Measurements from ENCODE around the gene SORCS2. TPM values are rescaled to one million over a fixed set of nuclear protein-coding genes. Genes with fewer than 3 reads are reported as not detected.

SORCS2 gene
- total and polyA plus RNA-seq, 4 donors = 2.2 to 7.7 (median 2.5) TPM

GRCh38 chr4:7786517-7786916 lies 594.2 kb downstream of the SORCS2 start:
- H3K27ac ChIP-seq (ENCODE audit: low read depth in 1 of 2, low read length in 1 of 2) = no peak overlapping the region
- no peaks in the 10 kb centered on the region for H3K9me3 ChIP-seq (ENCODE audit: control insufficient read depth in 4 of 4, insufficient read depth in 3 of 4, low read length in 3 of 4)
- ATAC-seq (ENCODE audit: insufficient read depth, low FRiP score) = no peak
- H3K4me3 ChIP-seq = no peak overlapping the region
- 94 to 95% methylated on average over 10 of the region's 10 CpGs for WGBS, 2 donors
- H3K4me1 ChIP-seq (ENCODE audit: control insufficient read depth in 5 of 5, insufficient read depth in 5 of 5, low read length in 5 of 5) = peaks cover 0 to 11% (median 4%) of the 10 kb centered on the region in 5 donors
- no peak overlapping the region for H3K9ac ChIP-seq (ENCODE audit: insufficient read depth in 1 of 2, low read length in 2 of 2)
- H3K27me3 ChIP-seq (ENCODE audit: control insufficient read depth in 3 of 3, insufficient read depth in 3 of 3, low read length in 2 of 3) = no peaks in the 10 kb centered on the region
- H3K36me3 ChIP-seq (ENCODE audit: control insufficient read depth in 4 of 4, insufficient read depth in 4 of 4, low read length in 4 of 4) = peaks cover 0 to 15% (median 4%) of the 10 kb centered on the region in 4 donors
- DNase-seq = no peak
- no peak for TF ChIP-seq CTCF (IDR thresholded peaks at IDR 0.05; ENCODE audit: control extremely low read depth, extremely low read depth)

- Histone ChIP-seq H3K9me3 (ENCODE audit: control insufficient read depth in 4 of 4, insufficient read depth in 3 of 4, low read length in 3 of 4) (no peaks in the 10 kb centered on the region), H3K4me3 (no peak overlapping the region), H3K9ac (ENCODE audit: insufficient read depth in 1 of 2, low read length in 2 of 2) (no peak overlapping the region), H3K27ac (ENCODE audit: low read depth in 1 of 2, low read length in 1 of 2) (no peak overlapping the region), H3K27me3 (ENCODE audit: control insufficient read depth in 3 of 3, insufficient read depth in 3 of 3, low read length in 2 of 3) (no peaks in the 10 kb centered on the region), H3K36me3 (ENCODE audit: control insufficient read depth in 4 of 4, insufficient read depth in 4 of 4, low read length in 4 of 4) (peaks cover 0 to 19% (median 8%) of the 10 kb centered on the region in 4 donors), H3K4me1 (ENCODE audit: control insufficient read depth in 5 of 5, insufficient read depth in 5 of 5, low read length in 5 of 5) (peaks cover 0 to 6% (median under 1%) of the 10 kb centered on the region in 5 donors)
- ATAC-seq (ENCODE audit: insufficient read depth, low FRiP score) (no peak), DNase-seq (no peak)
- WGBS, 2 donors = 89 to 97% methylated on average over 15 of the region's 15 CpGs
- no peak for TF ChIP-seq CTCF (IDR thresholded peaks at IDR 0.05; ENCODE audit: control extremely low read depth, extremely low read depth)
These were observed 594.7 kb downstream of the SORCS2 start for GRCh38 chr4:7787067-7787466.

- no peaks in the 10 kb centered on the region for H3K27me3 ChIP-seq (ENCODE audit: control insufficient read depth in 3 of 3, insufficient read depth in 3 of 3, low read length in 2 of 3)
- peaks cover 0 to 5% (median 0%) of the 10 kb centered on the region in 5 donors for H3K4me1 ChIP-seq (ENCODE audit: control insufficient read depth in 5 of 5, insufficient read depth in 5 of 5, low read length in 5 of 5)
- no peak overlapping the region for H3K9ac ChIP-seq (ENCODE audit: insufficient read depth in 1 of 2, low read length in 2 of 2)
- no peak overlapping the region for H3K27ac ChIP-seq (ENCODE audit: low read depth in 1 of 2, low read length in 1 of 2)
- H3K36me3 ChIP-seq (ENCODE audit: control insufficient read depth in 4 of 4, insufficient read depth in 4 of 4, low read length in 4 of 4) = peaks cover 0 to 24% (median 8%) of the 10 kb centered on the region in 4 donors
- no peak for TF ChIP-seq CTCF (IDR thresholded peaks at IDR 0.05; ENCODE audit: control extremely low read depth, extremely low read depth)
- no peak overlapping the region for H3K4me3 ChIP-seq
- no peak for ATAC-seq (ENCODE audit: insufficient read depth, low FRiP score)
- DNase-seq = no peak
- H3K9me3 ChIP-seq (ENCODE audit: control insufficient read depth in 4 of 4, insufficient read depth in 3 of 4, low read length in 3 of 4) = no peaks in the 10 kb centered on the region
- WGBS, 2 donors = 96 to 98% methylated on average over 30 of the region's 30 CpGs
These were observed 595.4 kb downstream of the SORCS2 start for GRCh38 chr4:7787681-7788141.

- H3K36me3 ChIP-seq (ENCODE audit: control insufficient read depth in 4 of 4, insufficient read depth in 4 of 4, low read length in 4 of 4) = peaks cover 0 to 25% (median 8%) of the 10 kb centered on the region in 4 donors
- no peak for ATAC-seq (ENCODE audit: insufficient read depth, low FRiP score)
- H3K9me3 ChIP-seq (ENCODE audit: control insufficient read depth in 4 of 4, insufficient read depth in 3 of 4, low read length in 3 of 4) = no peaks in the 10 kb centered on the region
- no peak overlapping the region for H3K9ac ChIP-seq (ENCODE audit: insufficient read depth in 1 of 2, low read length in 2 of 2)
- no peak for DNase-seq
- WGBS, 2 donors = 93 to 96% methylated on average over 17 of the region's 17 CpGs
- H3K27me3 ChIP-seq (ENCODE audit: control insufficient read depth in 3 of 3, insufficient read depth in 3 of 3, low read length in 2 of 3) = no peaks in the 10 kb centered on the region
- H3K4me3 ChIP-seq = no peak overlapping the region
- TF ChIP-seq CTCF (IDR thresholded peaks at IDR 0.05; ENCODE audit: control extremely low read depth, extremely low read depth) = no peak
- peaks cover 0 to 5% (median 0%) of the 10 kb centered on the region in 5 donors for H3K4me1 ChIP-seq (ENCODE audit: control insufficient read depth in 5 of 5, insufficient read depth in 5 of 5, low read length in 5 of 5)
- no peak overlapping the region for H3K27ac ChIP-seq (ENCODE audit: low read depth in 1 of 2, low read length in 1 of 2)
These were observed 595.9 kb downstream of the SORCS2 start for GRCh38 chr4:7788193-7788592.
